ENCODE data around the gene FCGR3A.

DNA sequence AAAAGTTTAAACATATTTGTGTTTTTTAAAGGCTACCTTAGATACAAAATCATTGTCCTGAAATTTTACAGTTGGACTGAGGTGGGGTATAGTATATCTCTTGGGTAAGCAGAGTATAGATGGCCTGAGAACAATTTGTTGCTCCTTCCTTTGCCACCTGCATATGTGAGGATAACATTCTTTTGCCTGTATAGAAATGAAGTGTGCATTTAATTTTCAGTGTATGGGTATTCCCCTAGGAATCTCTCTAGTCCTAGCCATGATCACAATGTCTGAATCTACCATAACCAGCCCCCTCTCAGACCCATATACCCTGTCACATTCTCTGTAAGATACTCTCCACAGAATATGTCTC lies 46.2 kb downstream of the FCGR3A start:
- TF ChIP-seq, protein P1, sequence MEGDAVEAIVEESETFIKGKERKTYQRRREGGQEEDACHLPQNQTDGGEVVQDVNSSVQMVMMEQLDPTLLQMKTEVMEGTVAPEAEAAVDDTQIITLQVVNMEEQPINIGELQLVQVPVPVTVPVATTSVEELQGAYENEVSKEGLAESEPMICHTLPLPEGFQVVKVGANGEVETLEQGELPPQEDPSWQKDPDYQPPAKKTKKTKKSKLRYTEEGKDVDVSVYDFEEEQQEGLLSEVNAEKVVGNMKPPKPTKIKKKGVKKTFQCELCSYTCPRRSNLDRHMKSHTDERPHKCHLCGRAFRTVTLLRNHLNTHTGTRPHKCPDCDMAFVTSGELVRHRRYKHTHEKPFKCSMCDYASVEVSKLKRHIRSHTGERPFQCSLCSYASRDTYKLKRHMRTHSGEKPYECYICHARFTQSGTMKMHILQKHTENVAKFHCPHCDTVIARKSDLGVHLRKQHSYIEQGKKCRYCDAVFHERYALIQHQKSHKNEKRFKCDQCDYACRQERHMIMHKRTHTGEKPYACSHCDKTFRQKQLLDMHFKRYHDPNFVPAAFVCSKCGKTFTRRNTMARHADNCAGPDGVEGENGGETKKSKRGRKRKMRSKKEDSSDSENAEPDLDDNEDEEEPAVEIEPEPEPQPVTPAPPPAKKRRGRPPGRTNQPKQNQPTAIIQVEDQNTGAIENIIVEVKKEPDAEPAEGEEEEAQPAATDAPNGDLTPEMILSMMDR (IDR thresholded peaks at IDR 0.05) = no peak
- no peak for TF ChIP-seq ESRRA (IDR thresholded peaks at IDR 0.05; ENCODE audit: borderline replicate concordance, low read length)
- TF ChIP-seq RAD21 (conservative IDR thresholded peaks at IDR 0.05 in 1 of 2, IDR thresholded peaks at IDR 0.05 in 1 of 2) = no peak
- no peak for TF ChIP-seq KDM1A (IDR thresholded peaks at IDR 0.05; ENCODE audit: low read depth)
- TF ChIP-seq EP300 (IDR thresholded peaks at IDR 0.05) = no peak
- TF ChIP-seq, protein P2, sequence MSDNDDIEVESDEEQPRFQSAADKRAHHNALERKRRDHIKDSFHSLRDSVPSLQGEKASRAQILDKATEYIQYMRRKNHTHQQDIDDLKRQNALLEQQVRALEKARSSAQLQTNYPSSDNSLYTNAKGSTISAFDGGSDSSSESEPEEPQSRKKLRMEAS (IDR thresholded peaks at IDR 0.05) = no peak
- no peak for TF ChIP-seq ZFP36 (IDR thresholded peaks at IDR 0.05; ENCODE audit: borderline replicate concordance, partially characterized antibody)
- no peak for TF ChIP-seq RFX5 (IDR thresholded peaks at IDR 0.05)
- TF ChIP-seq, protein P3, sequence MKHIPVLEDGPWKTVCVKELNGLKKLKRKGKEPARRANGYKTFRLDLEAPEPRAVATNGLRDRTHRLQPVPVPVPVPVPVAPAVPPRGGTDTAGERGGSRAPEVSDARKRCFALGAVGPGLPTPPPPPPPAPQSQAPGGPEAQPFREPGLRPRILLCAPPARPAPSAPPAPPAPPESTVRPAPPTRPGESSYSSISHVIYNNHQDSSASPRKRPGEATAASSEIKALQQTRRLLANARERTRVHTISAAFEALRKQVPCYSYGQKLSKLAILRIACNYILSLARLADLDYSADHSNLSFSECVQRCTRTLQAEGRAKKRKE (CRISPR knock-in tag; IDR thresholded peaks at IDR 0.05; ENCODE audit: low read depth) = no peak
- no peak for TF ChIP-seq CEBPB (IDR thresholded peaks at IDR 0.05)
- no peak for TF ChIP-seq MAFK (IDR thresholded peaks at IDR 0.05; ENCODE audit: partially characterized antibody)
